Measurements from ENCODE around the gene ARPC4.
A peak's percentile ranks its signal among the peaks of the same experiment; 100 is the strongest.
"Not testable (repeated sequence)": the region's sequence is repeated elsewhere in the genome, so short reads cannot be mapped to it uniquely, and the experiment has no call there.

The ARPC4 gene

DNA sequence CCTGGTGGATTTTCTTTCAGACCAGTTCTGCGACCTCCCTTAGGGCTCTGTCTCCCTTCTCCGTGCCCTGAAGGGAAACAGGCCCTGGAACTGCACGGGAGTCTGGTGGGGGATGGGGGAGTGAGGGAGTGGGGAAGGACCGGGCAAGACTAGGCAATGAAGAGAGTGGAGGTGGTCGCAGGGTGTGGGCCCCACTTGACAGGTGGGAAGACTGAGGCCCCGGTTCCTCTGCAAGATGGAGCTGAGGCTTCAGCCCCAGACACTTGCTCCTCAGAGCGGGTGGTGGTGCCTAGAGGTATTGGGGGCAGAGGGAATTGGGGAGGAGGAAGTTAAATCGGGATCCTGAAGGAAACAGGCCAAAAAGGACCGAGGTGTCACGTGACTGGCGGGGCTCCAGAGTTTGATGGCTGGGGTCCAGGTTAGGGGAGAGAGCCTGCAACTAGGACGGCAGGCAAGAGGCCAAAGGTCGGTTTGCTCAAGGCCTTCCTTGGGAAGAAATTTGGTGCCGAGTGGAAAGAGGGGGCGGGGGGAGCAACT, 22.5 kb upstream of the ARPC4 start:
- peak; percentile 52 for DNase-seq

DNA sequence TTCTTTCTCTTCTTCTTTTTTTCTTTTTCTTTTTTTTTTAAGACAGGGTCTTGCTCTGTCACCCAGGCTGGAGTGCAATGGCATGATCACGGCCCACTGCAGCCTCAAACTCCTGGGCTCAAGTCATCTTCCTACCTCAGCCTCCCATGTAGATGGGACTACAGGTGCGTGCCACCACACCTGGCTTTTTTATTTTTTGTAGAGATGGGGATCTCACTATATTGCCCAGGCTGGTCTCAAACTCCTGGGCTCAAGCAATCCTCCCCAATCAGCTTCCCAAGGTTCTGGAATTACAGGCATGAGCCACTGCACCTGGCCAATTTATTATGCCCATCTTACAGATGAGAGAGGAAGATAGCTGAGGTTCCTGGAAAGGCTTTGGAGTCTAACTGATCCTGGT, 21.9 kb upstream of the ARPC4 start:
- DNase-seq, result not testable (repeated sequence)

DNA sequence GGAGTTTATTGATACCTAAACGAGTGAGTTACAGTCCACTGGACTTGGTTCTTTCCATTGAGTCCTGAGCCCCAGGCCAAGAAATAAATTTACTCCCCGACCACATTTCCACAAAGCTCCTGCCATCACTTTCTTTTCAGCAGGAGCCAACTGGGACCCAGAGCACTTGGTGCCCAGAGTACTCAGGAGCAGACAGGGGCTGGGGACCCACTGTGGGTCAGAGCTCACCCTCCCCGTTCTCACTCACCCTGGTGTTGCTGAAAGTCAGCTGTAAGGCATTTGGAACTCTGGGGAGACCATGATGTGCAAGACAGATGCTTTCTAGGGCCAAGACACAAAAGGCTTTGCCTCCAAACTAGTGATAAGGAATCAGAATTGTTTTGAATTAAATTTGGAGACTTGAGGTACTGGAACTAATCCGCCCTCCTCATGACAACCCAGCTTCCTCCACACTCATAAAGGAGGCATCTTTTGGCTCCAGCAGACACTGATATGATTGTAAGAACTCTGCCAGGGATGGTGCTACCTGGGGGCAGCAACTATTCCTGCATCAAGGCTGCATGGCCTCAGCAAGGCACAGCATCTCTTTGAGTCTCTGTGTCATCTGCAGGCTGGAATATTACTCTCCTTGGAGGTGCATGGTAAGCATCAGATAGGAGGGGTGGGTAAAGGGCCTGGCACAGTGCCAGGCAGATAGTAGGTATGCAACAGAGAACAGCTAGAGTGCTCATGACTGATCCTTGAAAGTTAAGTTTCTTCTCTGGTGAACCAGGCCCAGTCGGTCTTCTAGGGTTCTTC, 15.8 kb upstream of the ARPC4 start:
- DNase-seq, result no peak

DNA sequence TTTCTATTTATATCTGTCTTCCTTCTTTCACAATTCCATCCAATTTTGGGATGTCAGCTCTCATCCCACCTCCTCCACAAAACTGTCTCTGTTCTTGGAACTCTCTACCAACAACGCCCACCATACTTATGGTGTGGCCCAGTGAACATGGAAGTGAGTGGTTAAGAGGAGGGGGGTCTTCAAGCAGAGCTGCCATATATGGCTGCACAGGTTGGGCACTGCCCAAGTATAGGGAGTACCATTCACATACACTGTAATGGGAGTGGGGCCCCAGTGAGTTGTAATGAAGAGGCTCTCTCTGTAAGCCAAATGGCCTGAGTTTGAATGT, 15.2 kb upstream of the ARPC4 start:
- DNase-seq, result no peak

DNA sequence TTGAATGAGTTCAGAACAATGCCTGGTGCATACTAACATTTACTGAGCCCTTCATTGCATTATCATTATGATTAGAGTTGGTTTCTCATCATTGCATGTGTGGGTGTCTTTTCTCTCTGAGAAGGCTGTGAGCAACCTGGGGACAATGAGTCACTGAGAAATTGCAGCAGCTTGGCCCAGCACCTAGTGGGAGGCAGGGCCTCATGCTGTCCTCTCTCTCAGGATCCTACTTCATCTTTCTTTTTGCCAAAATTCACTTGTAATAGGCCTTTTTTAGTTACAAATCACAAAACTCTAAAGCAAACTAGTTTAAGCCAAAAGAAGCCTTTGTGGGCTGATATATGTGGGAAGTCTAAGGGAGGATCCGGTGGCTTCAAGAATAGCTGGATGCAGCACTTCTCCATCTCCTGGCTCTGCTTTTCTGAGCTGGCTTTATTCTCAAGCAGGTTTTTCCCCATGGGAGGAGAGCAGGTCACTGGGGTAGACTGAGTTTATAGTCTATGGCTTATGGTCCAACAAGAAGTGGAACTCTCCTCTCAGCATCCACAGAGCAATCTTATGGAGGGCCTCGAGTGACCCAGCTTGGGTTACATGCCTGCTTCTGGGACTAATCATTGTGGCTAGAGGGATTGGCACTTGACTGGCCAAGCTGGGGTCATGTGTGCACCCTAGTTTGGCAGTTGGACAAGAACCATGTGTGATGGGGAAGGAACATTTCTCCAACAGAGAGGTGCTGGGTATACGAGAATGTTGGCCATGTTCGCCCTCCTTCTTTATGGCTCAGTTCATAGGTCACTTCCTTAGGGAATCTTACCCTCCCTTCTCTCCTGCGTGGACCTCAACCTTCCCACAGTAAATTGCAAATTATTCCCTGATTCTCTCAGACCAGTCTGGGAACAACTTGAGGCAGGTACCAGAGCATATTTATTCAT, 14.5 kb upstream of the ARPC4 start:
- DNase-seq, result no peak

DNA sequence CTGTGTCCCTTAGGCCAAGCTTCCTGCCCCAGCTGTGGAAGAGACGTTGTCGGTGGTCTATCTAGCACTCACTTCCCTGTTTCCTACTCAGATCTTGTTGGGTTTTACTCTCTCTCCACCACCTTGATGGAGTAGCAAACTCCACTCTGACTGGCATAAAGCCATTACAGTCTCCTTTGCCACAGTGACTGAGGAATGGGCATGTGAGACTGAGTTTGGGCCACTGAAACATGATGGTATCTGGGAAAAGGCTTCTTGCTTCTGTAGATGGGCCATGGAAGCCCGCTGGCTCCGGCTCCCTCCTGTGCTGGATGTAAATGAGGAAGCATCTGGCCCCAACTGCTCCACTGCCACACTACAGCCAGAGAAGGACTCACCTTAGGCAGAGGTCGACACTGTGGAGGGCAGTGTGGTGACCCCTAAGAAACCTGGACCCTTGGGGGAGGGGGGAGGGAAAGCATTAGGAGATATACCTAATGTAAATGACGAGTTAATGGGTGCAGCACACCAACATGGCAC, 13.7 kb upstream of the ARPC4 start:
- no peak for DNase-seq

DNA sequence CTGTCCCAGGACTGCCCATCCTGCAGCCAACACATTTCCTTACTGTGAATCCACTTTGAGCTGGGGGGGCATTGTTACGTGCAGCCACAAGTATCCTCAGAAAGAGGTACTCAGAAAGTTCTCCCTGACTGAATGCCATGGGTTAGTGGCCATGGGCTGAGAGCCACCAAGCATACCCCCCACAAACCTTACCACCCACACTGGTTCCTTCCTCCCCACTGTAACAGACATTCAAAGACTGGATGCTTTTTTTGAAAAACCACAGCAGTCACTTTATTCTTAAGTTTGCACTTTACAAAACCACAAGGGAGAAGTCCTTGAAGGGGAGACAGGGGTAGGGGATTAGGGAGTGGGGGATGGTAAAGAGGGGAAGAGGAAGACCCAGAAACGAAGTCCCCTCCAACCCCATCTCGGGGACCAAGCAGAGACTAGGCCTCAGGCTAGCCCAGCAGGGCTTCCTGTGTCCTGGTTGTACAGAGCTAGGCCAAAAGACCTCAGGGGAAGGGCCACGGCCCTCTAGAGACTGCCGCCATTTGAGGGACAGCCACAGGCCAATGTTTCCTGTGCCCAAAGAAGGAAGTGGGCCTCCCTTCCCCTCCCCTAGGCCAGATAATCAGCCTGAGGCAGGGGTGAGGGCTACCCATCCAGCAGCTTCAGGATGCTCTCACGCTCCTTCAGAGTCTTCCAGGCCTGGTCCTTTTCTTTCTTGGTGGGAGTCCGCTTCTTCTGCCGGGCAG, 13.0 kb upstream of the ARPC4 start:
- DNase-seq, result no peak

DNA sequence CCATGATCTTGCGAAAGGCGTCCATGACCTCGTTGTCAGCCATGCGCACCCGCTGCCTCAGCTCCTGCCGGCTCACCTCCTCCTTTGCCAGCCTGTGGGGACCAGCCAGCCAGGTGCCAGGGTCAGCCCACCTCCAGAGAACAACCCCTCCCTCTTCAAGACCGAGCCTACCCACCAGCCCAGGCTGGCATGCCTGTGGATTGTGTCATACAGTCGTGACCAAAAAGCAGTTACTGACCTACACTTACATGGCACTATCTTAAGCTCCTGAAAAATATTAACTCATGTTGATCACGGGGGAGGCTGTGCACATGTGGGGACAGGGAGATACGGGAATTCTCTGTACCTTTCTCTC, 12.4 kb upstream of the ARPC4 start:
- no peak for DNase-seq

DNA sequence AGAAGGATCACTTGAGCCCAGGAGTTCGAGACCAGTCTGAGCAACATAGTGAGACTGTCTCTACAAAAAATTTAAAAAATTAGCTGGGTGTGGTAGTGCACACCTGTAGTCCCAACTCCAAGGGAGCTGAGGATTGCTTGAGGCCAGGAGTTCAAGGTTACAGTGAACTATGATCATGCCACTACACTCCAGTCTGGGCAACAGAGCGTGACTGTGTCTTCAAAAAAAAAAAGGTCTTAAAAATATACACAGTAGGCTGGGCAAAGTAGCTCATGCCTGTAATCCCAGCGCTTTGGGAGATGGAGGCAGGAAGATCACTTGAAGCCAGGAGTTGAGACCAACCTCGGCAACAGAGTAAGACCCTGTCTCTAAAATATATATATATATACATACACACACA, 12.0 kb upstream of the ARPC4 start:
- no peak for DNase-seq

DNA sequence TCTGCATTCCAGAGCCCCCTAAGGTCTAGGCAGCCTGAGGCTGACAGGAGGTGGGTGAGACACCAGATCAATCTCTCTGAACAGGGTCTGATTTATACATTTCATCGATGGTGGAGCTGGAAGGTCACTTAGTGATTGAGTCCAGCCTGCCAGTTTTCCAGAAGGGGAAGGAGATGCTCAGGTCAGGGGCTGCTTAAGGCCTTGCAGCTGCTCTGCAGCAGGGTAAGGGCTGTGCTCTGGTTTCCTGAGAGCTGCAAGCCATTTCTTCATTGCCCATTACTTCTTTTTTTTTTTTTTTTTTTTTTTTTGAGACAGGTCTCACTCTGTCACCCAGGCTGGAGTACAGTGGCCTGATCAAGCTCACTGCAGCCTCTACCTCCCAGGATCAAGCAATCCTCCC, 11.3 kb upstream of the ARPC4 start:
- DNase-seq, result no peak

DNA sequence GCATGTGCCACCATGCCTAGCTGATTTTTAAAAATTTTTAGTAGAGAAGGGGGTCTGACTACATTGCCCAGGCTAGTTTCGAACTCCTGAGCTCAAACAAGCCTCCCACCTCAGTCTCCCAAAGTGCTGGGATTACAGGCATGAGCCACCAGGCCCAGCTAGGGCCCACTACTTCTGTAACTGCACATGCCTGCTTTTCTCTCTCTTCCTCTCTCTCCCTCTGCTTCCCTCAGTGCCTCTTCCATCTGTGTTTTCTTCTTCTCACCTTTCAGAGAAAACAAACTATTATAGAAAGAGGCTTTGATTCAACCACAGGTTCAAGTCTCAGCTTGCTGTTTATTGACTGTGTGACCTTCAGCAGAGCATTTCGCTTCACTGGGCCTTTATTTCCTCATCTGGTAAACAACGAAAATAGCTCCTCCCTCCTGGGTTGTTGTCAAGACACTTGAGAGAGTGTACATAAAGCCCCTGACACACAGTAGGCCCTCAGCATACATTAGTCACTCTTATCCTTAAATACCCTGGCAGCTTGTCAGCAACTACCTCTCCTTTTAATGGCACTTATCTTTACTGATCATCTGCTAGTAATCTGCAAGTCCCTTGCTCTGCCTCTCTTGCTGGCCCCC, 10.8 kb upstream of the ARPC4 start:
- DNase-seq, result peak; percentile 82

DNA sequence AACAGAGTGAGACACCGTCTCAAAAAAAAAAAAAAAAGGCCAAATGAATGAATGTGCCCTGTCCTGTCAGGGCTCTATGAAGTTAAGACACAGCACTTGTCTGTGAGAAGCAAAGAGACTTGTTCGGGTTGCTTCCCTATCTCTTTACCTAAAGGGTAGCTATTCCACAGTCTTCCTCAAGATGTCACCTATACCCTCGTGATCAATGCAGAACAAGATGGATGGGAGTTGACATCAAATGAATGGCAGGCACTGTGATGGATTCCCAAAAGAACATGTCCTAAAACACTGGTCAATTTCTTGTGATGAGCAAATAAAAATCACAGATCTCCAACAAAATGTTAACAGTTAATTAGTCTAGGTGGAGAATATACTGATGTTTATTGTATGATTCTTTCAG, 10.1 kb upstream of the ARPC4 start:
- DNase-seq, result no peak

DNA sequence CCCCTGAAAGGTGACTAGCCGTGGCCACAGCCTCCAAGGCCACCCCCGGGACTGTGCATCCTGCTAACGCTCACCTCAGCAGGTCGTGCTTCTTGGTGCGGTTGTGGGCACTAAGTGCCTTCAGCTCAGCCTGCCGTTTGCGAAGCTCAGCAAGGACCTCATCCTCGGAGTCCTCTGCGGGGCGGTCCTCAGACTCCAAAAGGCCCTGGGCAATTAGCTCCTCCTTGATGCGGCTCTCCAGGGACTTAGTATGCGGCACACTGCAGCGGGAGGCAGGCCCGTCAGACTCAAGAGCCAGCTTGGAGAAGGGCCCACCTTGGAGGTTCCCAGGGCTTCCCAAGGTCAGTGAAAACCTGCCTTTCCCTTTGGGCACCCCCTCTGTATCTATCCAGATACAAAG, 8.9 kb upstream of the ARPC4 start:
- no peak for DNase-seq

DNA sequence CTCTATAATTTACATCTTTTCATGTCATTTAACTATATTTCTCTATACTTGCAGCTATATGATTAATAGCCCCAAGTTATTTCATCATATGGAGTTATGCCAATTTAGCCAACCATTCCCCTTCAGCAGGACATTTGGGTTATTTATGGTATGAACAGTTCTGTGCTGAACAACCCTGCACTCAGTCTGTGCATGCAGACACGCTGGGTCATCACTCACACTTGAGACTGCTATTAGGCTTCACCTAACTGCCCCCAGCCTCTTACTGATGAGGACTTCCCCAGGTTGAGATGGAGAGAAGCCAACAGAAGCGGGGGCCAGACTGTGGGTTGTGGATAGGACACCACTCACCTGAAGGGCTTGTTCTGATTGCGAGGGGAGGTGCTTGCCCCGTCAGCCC, 7.9 kb upstream of the ARPC4 start:
- no peak for DNase-seq

DNA sequence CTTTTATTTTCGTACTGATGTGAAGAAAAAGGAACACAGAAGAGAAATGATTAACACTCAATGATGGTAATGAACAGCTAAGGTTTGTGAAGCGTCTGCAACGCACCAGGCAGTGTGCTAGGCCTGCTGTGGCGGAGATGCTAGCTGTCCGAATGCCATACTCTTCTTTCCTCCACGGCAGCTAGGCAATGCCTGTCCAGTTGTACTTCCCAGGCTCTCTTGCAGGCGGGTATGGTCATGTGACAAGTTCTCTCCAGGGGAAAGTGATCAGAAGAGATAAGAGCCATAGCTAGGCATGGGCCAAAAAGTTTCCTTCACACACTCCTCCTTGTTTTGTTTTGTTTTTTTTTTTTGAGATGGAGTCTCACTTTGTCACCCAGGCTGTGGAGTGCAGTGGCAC, 7.3 kb upstream of the ARPC4 start:
- no peak for DNase-seq

DNA sequence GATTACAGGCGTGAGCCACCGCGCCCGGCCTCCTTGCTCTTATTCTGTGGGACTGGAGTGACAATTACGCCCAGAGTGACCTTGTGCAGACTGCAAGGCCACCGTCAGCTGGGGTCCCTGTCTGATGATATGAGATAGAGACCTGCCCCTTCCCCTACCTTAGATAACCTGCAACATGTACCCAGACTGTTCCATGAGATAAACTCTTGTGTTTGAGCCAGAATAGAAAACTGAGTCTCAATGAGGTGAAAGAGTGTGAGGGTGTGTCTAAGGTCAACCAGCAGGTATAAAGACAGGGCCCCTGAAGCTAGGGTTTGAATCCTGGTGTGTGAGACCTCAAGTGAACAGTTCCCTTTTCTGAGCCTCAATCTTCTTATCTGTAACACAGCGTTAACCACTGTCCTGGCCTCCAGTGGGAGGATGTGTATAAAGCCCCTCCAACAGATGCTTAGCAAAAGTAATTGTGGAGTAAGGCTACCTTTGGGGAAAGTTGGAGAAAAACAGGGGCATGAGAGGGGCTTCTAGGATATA, 6.6 kb upstream of the ARPC4 start:
- no peak for DNase-seq

DNA sequence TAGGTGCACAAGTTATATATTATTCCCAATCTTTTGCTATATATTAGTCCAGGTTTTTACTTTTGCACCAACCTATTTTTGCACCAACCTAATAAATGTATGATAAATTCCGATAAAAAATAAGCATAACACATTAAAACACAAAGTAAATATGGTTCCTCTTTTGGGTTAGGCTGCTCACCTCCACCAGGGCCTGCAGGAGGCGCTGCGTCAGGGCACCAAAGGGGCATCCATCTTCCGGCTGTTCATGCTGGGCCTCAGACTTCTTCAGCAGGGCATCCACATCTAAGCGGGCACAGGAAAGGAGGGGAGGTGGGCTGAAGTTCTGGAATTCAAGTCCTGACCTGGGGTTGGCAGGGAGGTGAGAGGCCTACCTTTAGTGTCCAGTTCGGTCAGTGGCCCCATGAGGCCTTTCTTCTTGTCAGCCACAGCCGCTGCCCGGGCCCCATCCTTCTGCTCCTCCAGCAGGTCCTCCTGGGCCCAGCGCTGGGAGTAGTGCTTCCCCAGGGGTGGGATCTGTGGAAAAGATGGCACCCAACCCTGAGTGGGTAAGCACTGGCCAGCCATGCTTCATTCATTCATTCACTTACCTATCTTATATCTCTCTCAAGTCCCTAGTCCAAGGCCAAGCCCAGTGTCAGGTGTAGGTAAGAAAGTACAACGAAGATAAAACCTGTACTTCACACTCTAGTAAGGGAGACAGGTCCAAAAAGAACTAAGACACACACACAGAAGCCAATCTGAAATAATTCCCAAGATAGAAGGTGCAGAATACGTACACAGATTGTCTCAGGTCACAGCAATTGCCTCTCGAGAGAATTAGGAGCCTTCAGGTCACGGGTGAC, 5.8 kb upstream of the ARPC4 start:
- DNase-seq, result no peak

DNA sequence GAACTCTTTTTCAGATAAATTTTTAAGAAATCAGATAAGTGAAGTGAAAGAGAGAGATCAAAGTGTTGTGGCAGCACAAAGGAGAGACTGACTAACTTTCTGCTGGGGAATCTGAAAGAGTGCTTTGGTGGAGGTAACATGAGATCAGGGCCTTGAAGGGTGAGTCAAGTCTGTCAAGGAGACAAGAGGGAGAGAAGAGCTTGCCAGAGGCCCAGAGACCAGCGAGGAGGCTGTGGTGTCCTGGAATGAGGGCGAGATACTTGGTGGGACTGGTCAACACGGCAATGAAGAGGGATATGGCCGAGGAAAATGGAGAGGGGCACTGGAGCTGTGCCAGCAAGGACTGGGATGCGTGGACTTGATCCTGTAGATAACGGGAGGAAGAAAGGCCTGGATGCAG, 5.2 kb upstream of the ARPC4 start:
- DNase-seq, result no peak

DNA sequence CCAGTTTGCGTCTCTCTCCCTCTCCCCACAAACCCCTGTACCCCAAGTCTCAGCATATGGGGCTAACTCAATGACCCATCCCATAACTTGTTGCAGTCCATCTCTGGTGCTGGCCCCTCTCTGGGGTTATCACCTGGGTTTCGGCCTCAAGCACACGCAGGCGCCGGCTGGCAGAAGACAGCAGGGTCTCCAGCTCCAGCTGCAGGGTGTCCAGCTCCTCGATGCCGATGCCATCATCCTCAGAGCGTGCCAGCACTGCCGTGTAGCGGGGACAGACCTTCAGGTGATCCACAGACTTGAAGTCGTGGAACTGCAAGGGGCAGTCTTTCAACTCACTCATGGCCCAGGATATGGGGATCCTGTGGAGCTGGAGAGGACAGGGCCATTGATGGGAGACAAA, 1.8 kb upstream of the ARPC4 start:
- DNase-seq, result no peak

DNA sequence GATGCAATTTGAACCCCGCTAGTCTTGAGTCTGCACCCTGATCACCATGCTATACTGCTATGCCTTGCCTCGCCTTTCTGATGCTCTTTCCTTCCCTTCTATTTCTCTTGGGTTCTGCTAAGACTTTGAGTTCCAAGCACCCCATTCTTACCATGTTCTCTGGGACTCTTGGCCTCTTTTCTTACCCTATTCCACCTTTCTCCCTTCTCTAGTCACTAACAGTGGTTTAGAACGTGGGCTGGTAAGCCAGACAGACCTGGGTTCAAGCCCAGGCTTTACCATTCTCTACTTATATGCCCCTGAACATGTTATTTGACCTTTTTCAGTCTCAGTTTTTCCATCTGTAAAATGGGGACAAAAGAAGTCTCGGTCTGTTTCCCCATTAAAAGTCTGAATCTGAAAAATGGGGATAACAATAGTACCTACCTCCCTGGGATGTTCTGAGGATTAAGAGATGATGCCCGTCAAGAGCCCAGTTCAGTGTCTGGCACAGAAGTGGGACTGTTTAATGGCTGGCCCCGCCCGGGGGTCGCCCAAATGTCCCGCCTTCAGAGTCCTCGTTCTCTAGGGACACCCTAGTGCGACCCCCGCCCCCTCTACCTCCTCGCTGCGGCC, 985 bp upstream of the ARPC4 start:
- no peak for DNase-seq

DNA sequence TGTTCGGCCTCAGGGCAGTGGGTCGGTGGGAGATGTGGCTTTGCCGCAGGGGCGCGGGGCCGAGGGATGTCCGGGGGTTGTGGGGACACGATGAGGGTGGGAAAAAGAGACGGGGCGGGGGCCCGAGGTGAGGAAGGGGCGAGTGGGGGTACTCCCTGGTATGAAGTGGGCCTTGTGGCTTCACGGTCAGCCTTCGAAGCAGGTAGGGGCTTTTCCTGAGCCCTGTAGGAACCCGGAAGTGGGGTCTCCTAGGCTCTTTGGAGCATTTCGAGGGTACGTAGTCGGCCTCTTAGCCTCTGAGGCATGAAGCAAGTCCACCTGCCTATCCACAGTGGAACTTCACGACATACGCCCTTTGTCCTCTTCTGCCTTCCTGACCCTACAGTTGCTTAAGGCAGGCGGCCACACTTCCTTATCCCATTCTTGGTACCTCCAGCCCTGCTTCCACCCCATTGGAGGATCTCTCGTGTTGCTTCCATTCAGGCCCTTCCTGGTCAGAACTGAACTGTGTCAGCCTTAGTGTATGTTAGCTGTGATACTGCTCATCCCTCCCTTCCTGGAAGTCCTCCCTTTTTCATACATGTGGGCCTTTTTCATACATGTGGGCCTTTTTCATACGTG, 389 bp downstream of the ARPC4 start:
- DNase-seq, result peak; percentile 42

Data from NCI-H2029 (cell line).